ENCODE data around the gene ABCC3. TPM values are rescaled to one million over a fixed set of nuclear protein-coding genes. Genes with fewer than 3 reads are reported as not detected.

ABCC3 gene
- total RNA-seq, 1 experiment from 2014 or later, result 66.2 TPM

DNA sequence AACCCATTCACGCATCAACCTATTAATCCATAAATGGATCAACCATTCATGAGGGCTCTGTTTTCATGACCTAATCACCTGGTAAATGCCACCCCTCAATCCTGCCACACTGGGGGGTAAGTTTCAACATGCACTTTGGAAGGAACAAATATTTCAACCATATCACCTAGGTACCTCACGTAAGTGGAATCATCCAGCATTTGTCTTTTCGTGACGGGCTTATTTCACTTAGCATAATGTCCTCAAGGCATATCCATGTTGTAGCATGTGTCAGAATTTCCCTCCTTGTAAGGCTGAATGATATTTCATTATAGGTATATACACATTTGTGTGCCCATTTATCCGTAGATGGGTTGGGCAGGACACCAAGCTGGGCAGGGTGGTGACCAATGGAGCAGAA lies 37.4 kb downstream of the ABCC3 start:
- DNase-seq (ENCODE audit: low read depth, low spot score) (no peak), ATAC-seq (no peak)
- TF ChIP-seq, protein P1, sequence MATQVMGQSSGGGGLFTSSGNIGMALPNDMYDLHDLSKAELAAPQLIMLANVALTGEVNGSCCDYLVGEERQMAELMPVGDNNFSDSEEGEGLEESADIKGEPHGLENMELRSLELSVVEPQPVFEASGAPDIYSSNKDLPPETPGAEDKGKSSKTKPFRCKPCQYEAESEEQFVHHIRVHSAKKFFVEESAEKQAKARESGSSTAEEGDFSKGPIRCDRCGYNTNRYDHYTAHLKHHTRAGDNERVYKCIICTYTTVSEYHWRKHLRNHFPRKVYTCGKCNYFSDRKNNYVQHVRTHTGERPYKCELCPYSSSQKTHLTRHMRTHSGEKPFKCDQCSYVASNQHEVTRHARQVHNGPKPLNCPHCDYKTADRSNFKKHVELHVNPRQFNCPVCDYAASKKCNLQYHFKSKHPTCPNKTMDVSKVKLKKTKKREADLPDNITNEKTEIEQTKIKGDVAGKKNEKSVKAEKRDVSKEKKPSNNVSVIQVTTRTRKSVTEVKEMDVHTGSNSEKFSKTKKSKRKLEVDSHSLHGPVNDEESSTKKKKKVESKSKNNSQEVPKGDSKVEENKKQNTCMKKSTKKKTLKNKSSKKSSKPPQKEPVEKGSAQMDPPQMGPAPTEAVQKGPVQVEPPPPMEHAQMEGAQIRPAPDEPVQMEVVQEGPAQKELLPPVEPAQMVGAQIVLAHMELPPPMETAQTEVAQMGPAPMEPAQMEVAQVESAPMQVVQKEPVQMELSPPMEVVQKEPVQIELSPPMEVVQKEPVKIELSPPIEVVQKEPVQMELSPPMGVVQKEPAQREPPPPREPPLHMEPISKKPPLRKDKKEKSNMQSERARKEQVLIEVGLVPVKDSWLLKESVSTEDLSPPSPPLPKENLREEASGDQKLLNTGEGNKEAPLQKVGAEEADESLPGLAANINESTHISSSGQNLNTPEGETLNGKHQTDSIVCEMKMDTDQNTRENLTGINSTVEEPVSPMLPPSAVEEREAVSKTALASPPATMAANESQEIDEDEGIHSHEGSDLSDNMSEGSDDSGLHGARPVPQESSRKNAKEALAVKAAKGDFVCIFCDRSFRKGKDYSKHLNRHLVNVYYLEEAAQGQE (IDR thresholded peaks at IDR 0.05; ENCODE audit: low read depth), result no peak
- no peak for TF ChIP-seq ZFX (IDR thresholded peaks at IDR 0.05)
- TF ChIP-seq YY1 (IDR thresholded peaks at IDR 0.05; ENCODE audit: extremely low read depth, insufficient replicate concordance, low read depth, low read length), result no peak
- TF ChIP-seq, protein P2, sequence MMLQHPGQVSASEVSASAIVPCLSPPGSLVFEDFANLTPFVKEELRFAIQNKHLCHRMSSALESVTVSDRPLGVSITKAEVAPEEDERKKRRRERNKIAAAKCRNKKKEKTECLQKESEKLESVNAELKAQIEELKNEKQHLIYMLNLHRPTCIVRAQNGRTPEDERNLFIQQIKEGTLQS (IDR thresholded peaks at IDR 0.05), result no peak
- TF ChIP-seq JUND (IDR thresholded peaks at IDR 0.05), result no peak
- TF ChIP-seq RAD21 (IDR thresholded peaks at IDR 0.05; ENCODE audit: low read depth), result no peak
- TF ChIP-seq EZH2phosphoT487 (IDR thresholded peaks at IDR 0.05; ENCODE audit: borderline replicate concordance), result no peak
- TF ChIP-seq ZBTB33 (IDR thresholded peaks at IDR 0.05; ENCODE audit: extremely low read depth, insufficient replicate concordance, low read length), result no peak
- TF ChIP-seq ZNF274 (IDR thresholded peaks at IDR 0.05; ENCODE audit: low read depth, low read length), result no peak
- TF ChIP-seq ELF1 (IDR thresholded peaks at IDR 0.05; ENCODE audit: borderline replicate concordance, low read depth), result no peak
- no peak for TF ChIP-seq EZH2 (IDR thresholded peaks at IDR 0.05)
- no peak for TF ChIP-seq TCF7L2 (IDR thresholded peaks at IDR 0.05; ENCODE audit: borderline replicate concordance, extremely low read depth, insufficient read depth, insufficient read length)
- no peak for TF ChIP-seq SP1 (IDR thresholded peaks at IDR 0.05; ENCODE audit: low read depth)
- TF ChIP-seq EGR1 (IDR thresholded peaks at IDR 0.05; ENCODE audit: low read depth), result no peak
- TF ChIP-seq CBX3 (IDR thresholded peaks at IDR 0.05; ENCODE audit: low read depth), result no peak
- TF ChIP-seq CEBPB (IDR thresholded peaks at IDR 0.05; ENCODE audit: low read depth), result no peak
- TF ChIP-seq SRF (IDR thresholded peaks at IDR 0.05; ENCODE audit: low read depth), result no peak
- no peak for TF ChIP-seq POLR2AphosphoS5 (IDR thresholded peaks at IDR 0.05; ENCODE audit: low read depth, low read length)
- TF ChIP-seq MAX (IDR thresholded peaks at IDR 0.05), result no peak
- ChIA-PET POLR2A (no interaction called here), RAD21 (ENCODE audit: low non-redundant PET in 1 of 2, low total read pairs in 2 of 2, uncharacterized antibody in 2 of 2, unreplicated experiment in 2 of 2) (no interaction called here), CTCF (interaction anchor here (0.7 kb wide), 1 partner anchor 8 kb away, joined by 6 read pairs; no protein-coding TSS in a partner anchor)
- no peaks in the 10 kb centered on the region for H3K27me3 ChIP-seq (ENCODE audit: insufficient read depth, low read length)
- H3K27ac ChIP-seq (ENCODE audit: low read depth, low read length), result no peak overlapping the region
- H3K9me3 ChIP-seq (ENCODE audit: control insufficient read depth in 1 of 2, insufficient read depth in 1 of 2, low read depth in 1 of 2, low read length in 2 of 2), result no peaks in the 10 kb centered on the region
- H3K4me2 ChIP-seq (ENCODE audit: low read length), result no peak overlapping the region
- H3K4me3 ChIP-seq (replicated peaks in 1 of 2; ENCODE audit: low read depth in 1 of 2, low read length in 2 of 2), result no peak overlapping the region
- no TSS peak for BruUV-seq (replicated peaks)
- intact Hi-C loops (cut with micrococcal nuclease), result no loop called here
- peaks cover 26 to 57% of the 10 kb centered on the region in 2 experiments for H3K4me1 ChIP-seq (ENCODE audit: control insufficient read depth in 1 of 2, insufficient read depth in 2 of 2, low read length in 2 of 2)
- H2AFZ ChIP-seq (ENCODE audit: low read depth, low read length, poor library complexity, severe bottlenecking), result no peak overlapping the region
- no peak overlapping the region for H3K9ac ChIP-seq (ENCODE audit: low read length)
- no peaks in the 10 kb centered on the region for H3K36me3 ChIP-seq (ENCODE audit: control insufficient read depth in 1 of 2, insufficient read depth in 2 of 2, low read length in 2 of 2)
- no peaks in the 10 kb centered on the region for H4K20me1 ChIP-seq (ENCODE audit: insufficient read depth)
- H3K79me2 ChIP-seq (ENCODE audit: insufficient read depth, low read length), result no peaks in the 10 kb centered on the region
- no peaks in the 10 kb centered on the region for H3K9me2 ChIP-seq (ENCODE audit: insufficient read depth)
